ENCODE results near the gene ZNF639. TPM values are rescaled to one million over a fixed set of nuclear protein-coding genes. Genes with fewer than 3 reads are reported as not detected.

ZNF639 gene
- polyA plus RNA-seq, 4 donors, result 50.7 to 64.4 (median 62.6) TPM

Other genes starting within 250 kb of the ZNF639 start
- gene PIK3CA, start 174.7 kb upstream of the ZNF639 start, polyA plus RNA-seq (ENCODE audit: insufficient read length in 4 of 4), result 10 to 100 TPM; 24.0 to 34.1 (median 30.7) TPM
- 1 to 10 TPM; 4.8 to 7.3 (median 6.2) TPM for gene KCNMB3, start 71.9 kb upstream of the ZNF639 start, polyA plus RNA-seq (ENCODE audit: insufficient read length in 4 of 4)
- 10 to 100 TPM; 53.6 to 70.8 (median 67.5) TPM for gene MFN1, start 24.7 kb downstream of the ZNF639 start, polyA plus RNA-seq (ENCODE audit: insufficient read length in 4 of 4)
- 10 to 100 TPM; 25.7 to 33.9 (median 31.6) TPM for gene GNB4, start 128.4 kb downstream of the ZNF639 start, polyA plus RNA-seq (ENCODE audit: insufficient read length in 4 of 4)
- gene ACTL6A, start 239.9 kb downstream of the ZNF639 start, polyA plus RNA-seq (ENCODE audit: insufficient read length in 4 of 4), result 100 to 1,000 TPM in 3 of 4 donors, 10 to 100 TPM in 1; 97.3 to 113 (median 108) TPM

Data from right renal pelvis (tissue), 4 donors.